GM23248 (cell line): Measurements from ENCODE around the gene HEPHL1.

Experiments
- EZH2 ChIP-seq: fragments of 200-600 bp; sonication (generic); IDR thresholded peaks from 2 replicates; pipeline ENCODE4 v1.6.1; 2018; ENCODE audit warnings: antibody characterized with exemption, mild to moderate bottlenecking; ENCODE audit not compliant: insufficient read depth, poor library complexity, severe bottlenecking
- EZH2phosphoT487 ChIP-seq: fragments of 200-600 bp; sonication (generic); IDR thresholded peaks from 2 replicates; pipeline ENCODE4 v1.6.1; 2018; ENCODE audit warnings: antibody characterized with exemption, moderate library complexity, mild to moderate bottlenecking, low read depth; ENCODE audit not compliant: insufficient read depth

GRCh38 chr11:94028436-94028835 lies 7.3 kb downstream of the HEPHL1 start:
- TF ChIP-seq EZH2, result no peak
- TF ChIP-seq EZH2phosphoT487, result no peak
